ENCODE results near the gene ZSCAN25.
A peak's percentile ranks its signal among the peaks of the same experiment; 100 is the strongest.
"Not testable (repeated sequence)": the region's sequence is repeated elsewhere in the genome, so short reads cannot be mapped to it uniquely, and the experiment has no call there.

Gene ZSCAN25

GRCh38 chr7:99616359-99617191, at the start of gene ZSCAN25:
Gene ZSCAN25 (plus strand): TSS chr7:99616946. CDS start chr7:99619607, 2,661 bp downstream.
- peak; percentile 83 for DNase-seq

- DNase-seq, result not testable (repeated sequence)
These were observed 48.0 kb upstream of the ZSCAN25 start for GRCh38 chr7:99568770-99569169.

GRCh38 chr7:99571768-99572167, 45.0 kb upstream of the ZSCAN25 start:
- no peak for DNase-seq

GRCh38 chr7:99573257-99573656, 43.5 kb upstream of the ZSCAN25 start:
- DNase-seq, result no peak

- no peak for DNase-seq
These were observed 40.5 kb upstream of the ZSCAN25 start for GRCh38 chr7:99576251-99576650.

GRCh38 chr7:99579281-99579955, 37.3 kb upstream of the ZSCAN25 start:
- no peak for DNase-seq

- peak; percentile 13 for DNase-seq
These were observed 36.6 kb upstream of the ZSCAN25 start for GRCh38 chr7:99579956-99580777.

- DNase-seq, result not testable (repeated sequence)
These were observed 35.9 kb upstream of the ZSCAN25 start for GRCh38 chr7:99580778-99581332.

GRCh38 chr7:99588868-99589267, 27.9 kb upstream of the ZSCAN25 start:
- no peak for DNase-seq

GRCh38 chr7:99594948-99595745, 21.6 kb upstream of the ZSCAN25 start:
- no peak for DNase-seq

GRCh38 chr7:99596408-99596955, 20.3 kb upstream of the ZSCAN25 start:
- DNase-seq, result no peak

- DNase-seq, result no peak
These were observed 18.8 kb upstream of the ZSCAN25 start, which contains the start of gene TMEM225B for GRCh38 chr7:99597762-99598501. Gene TMEM225B (plus strand): TSS chr7:99598267. CDS start chr7:99604389, 6,122 bp downstream.

- no peak for DNase-seq
These were observed 16.9 kb upstream of the ZSCAN25 start for GRCh38 chr7:99599836-99600235.

- DNase-seq, result no peak
These were observed 15.0 kb upstream of the ZSCAN25 start for GRCh38 chr7:99601656-99602310.

GRCh38 chr7:99605527-99605926, 11.2 kb upstream of the ZSCAN25 start:
- DNase-seq, result no peak

- no peak for DNase-seq
These were observed 10.2 kb upstream of the ZSCAN25 start for GRCh38 chr7:99606531-99606930.

GRCh38 chr7:99607548-99607947, 9.2 kb upstream of the ZSCAN25 start:
- no peak for DNase-seq

GRCh38 chr7:99614495-99614894, 2.3 kb upstream of the ZSCAN25 start:
- DNase-seq, result no peak

GRCh38 chr7:99615989-99616358, 772 bp upstream of the ZSCAN25 start:
- no peak for DNase-seq

- no peak for DNase-seq
These were observed 541 bp downstream of the ZSCAN25 start for GRCh38 chr7:99617192-99617781.
